HUES64 (cell line): ENCODE data around the gene NME7.
"Not testable (repeated sequence)": the region's sequence is repeated elsewhere in the genome, so short reads cannot be mapped to it uniquely, and the experiment has no call there.

Experiments
- H3K27ac ChIP-seq: 2 replicates; pipeline ENCODE4 v1.7.0; 2013; ENCODE audit warnings: low read depth, low read length, inconsistent platforms
- H3K27me3 ChIP-seq: 2 replicates; pipeline ENCODE4 v1.6.1; 2013; ENCODE audit warnings: mild to moderate bottlenecking, low read length; ENCODE audit not compliant: insufficient read depth
- H3K36me3 ChIP-seq: 2 replicates; pipeline ENCODE4 v1.6.1; 2013; ENCODE audit warnings: mild to moderate bottlenecking, low read length; ENCODE audit not compliant: insufficient read depth
- H3K4me1 ChIP-seq: 2 replicates; pipeline ENCODE4 v1.6.1; 2013; ENCODE audit warnings: mild to moderate bottlenecking, low read length, moderate library complexity; ENCODE audit not compliant: insufficient read depth
- H3K4me3 ChIP-seq: 2 replicates; pipeline ENCODE4 v1.5.1; 2013; ENCODE audit warnings: mild to moderate bottlenecking, low read length, moderate library complexity
- H3K9ac ChIP-seq: 2 replicates; pipeline ENCODE4 v1.6.1; 2013; ENCODE audit warnings: mild to moderate bottlenecking, low read depth, low read length
- H3K9me3 ChIP-seq: 2 replicates; pipeline ENCODE4 v1.6.1; 2013; ENCODE audit warnings: low read depth, low read length; ENCODE audit not compliant: insufficient read depth
- WGBS: fragments of 150-250, 120-280 bp; methylation state at CpG from one replicate; pipeline ENCODE4 v1.1.7; 2013; ENCODE audit warnings: missing lambda C conversion rate; 5-methylcytosine and 5-hydroxymethylcytosine counted together

The NME7 gene

GRCh38 chr1:169367096-169367685, 406 bp downstream of the NME7 start:
- Histone ChIP-seq H3K27me3 (no peaks in the 10 kb centered on the region), H3K4me3 (peak overlapping the region; percentile 89), H3K9ac (peak overlapping the region; percentile 43; the same call in 1 of the 2 replicates), H3K27ac (no peak overlapping the region), H3K9me3 (peaks cover 6% of the 10 kb centered on the region; the same call in 1 of the 2 replicates), H3K4me1 (peaks cover 7% of the 10 kb centered on the region), H3K36me3 (peaks cover 24% of the 10 kb centered on the region)
- 13% methylated on average over 15 of the region's 15 CpGs for WGBS

- Histone ChIP-seq H3K4me3 (no peak overlapping the region), H3K9ac (no peak overlapping the region), H3K27ac (no peak overlapping the region)
These were observed 2.6 kb downstream of the NME7 start for GRCh38 chr1:169364948-169365347.

GRCh38 chr1:169363046-169363730, 4.4 kb downstream of the NME7 start:
- Histone ChIP-seq H3K9ac (no peak overlapping the region), H3K4me1 (no peaks in the 10 kb centered on the region; the same call in 1 of the 2 replicates), H3K27me3 (no peaks in the 10 kb centered on the region), H3K36me3 (no peaks in the 10 kb centered on the region), H3K4me3 (no peak overlapping the region), H3K27ac (no peak overlapping the region), H3K9me3 (peaks cover 6% of the 10 kb centered on the region; the same call in 1 of the 2 replicates)
- WGBS = 97% methylated on average over 4 of the region's 5 CpGs

More at GRCh38 chr1:169364948-169365347, 2.6 kb downstream of the NME7 start:
- H3K9me3 ChIP-seq = peaks cover 6% of the 10 kb centered on the region; the same call in 1 of the 2 replicates
- WGBS = 92% methylated on average over 2 of the region's 2 CpGs
- H3K27me3 ChIP-seq = no peaks in the 10 kb centered on the region
- H3K36me3 ChIP-seq = peaks cover 4% of the 10 kb centered on the region
- peaks cover 7% of the 10 kb centered on the region for H3K4me1 ChIP-seq

- no peaks in the 10 kb centered on the region for H3K4me1 ChIP-seq
- WGBS = 96% methylated on average over 7 of the region's 7 CpGs
- no peak overlapping the region for H3K27ac ChIP-seq
- H3K36me3 ChIP-seq = no peaks in the 10 kb centered on the region
- no peak overlapping the region for H3K9ac ChIP-seq
- no peaks in the 10 kb centered on the region for H3K27me3 ChIP-seq
- H3K9me3 ChIP-seq = peaks cover 6% of the 10 kb centered on the region; the same call in 1 of the 2 replicates
- H3K4me3 ChIP-seq = no peak overlapping the region
These were observed 6.3 kb downstream of the NME7 start for GRCh38 chr1:169361281-169361680.

GRCh38 chr1:169360415-169360814, 7.2 kb downstream of the NME7 start:
- no peaks in the 10 kb centered on the region for H3K36me3 ChIP-seq
- H3K4me1 ChIP-seq = no peaks in the 10 kb centered on the region
- H3K4me3 ChIP-seq = no peak overlapping the region
- H3K9ac ChIP-seq = no peak overlapping the region
- H3K27ac ChIP-seq = no peak overlapping the region
- no peaks in the 10 kb centered on the region for H3K27me3 ChIP-seq
- 90% methylated on average over 1 of the region's 1 CpG for WGBS
- H3K9me3 ChIP-seq = peaks cover 6% of the 10 kb centered on the region; the same call in 1 of the 2 replicates

- WGBS = 66% methylated on average over 4 of the region's 5 CpGs
- H3K4me1 ChIP-seq = no peaks in the 10 kb centered on the region
These were observed 19.1 kb downstream of the NME7 start for GRCh38 chr1:169348383-169349036.

GRCh38 chr1:169347688-169348382, 19.8 kb downstream of the NME7 start:
- Histone ChIP-seq H3K4me1 (no peaks in the 10 kb centered on the region), H3K27me3 (no peaks in the 10 kb centered on the region), H3K36me3 (no peaks in the 10 kb centered on the region), H3K4me3 (no peak overlapping the region), H3K9ac (no peak overlapping the region), H3K9me3 (no peaks in the 10 kb centered on the region), H3K27ac (no peak overlapping the region)
- 90% methylated on average over 2 of the region's 2 CpGs for WGBS

More at GRCh38 chr1:169348383-169349036, 19.1 kb downstream of the NME7 start:
- Histone ChIP-seq H3K9me3 (no peaks in the 10 kb centered on the region), H3K27me3 (no peaks in the 10 kb centered on the region), H3K9ac (no peak overlapping the region), H3K27ac (no peak overlapping the region), H3K4me3 (no peak overlapping the region), H3K36me3 (no peaks in the 10 kb centered on the region)

GRCh38 chr1:169346036-169346589, 21.5 kb downstream of the NME7 start:
- H3K36me3 ChIP-seq = no peaks in the 10 kb centered on the region
- 95% methylated on average over 3 of the region's 3 CpGs for WGBS
- no peaks in the 10 kb centered on the region for H3K4me1 ChIP-seq
- H3K27ac ChIP-seq = no peak overlapping the region
- peaks cover 6% of the 10 kb centered on the region; the same call in 1 of the 2 replicates for H3K9me3 ChIP-seq
- no peaks in the 10 kb centered on the region for H3K27me3 ChIP-seq
- H3K4me3 ChIP-seq = no peak overlapping the region
- no peak overlapping the region for H3K9ac ChIP-seq

GRCh38 chr1:169345511-169345910, 22.1 kb downstream of the NME7 start:
- Histone ChIP-seq H3K36me3 (no peaks in the 10 kb centered on the region), H3K27ac (no peak overlapping the region), H3K27me3 (no peaks in the 10 kb centered on the region), H3K4me1 (peaks cover 3% of the 10 kb centered on the region; the same call in 1 of the 2 replicates), H3K9me3 (peaks cover 6% of the 10 kb centered on the region; the same call in 1 of the 2 replicates), H3K9ac (no peak overlapping the region), H3K4me3 (no peak overlapping the region)
- WGBS = 95% methylated on average over 1 of the region's 1 CpG

GRCh38 chr1:169342096-169342495, 25.5 kb downstream of the NME7 start:
- H3K4me3 ChIP-seq, H3K9me3 ChIP-seq, H3K27me3 ChIP-seq, H3K4me1 ChIP-seq, H3K9ac ChIP-seq, H3K36me3 ChIP-seq, H3K27ac ChIP-seq: not testable (repeated sequence)
- WGBS = 87% methylated on average over 2 of the region's 3 CpGs
